KMS-11 (cell line): Measurements from ENCODE around the gene NTSR2.

Experiments used
- H2AFZ ChIP-seq: fragments of 200-600 bp; sonication (generic); 2 replicates; pipeline ENCODE4 v1.6.1; 2016; ENCODE audit warnings: antibody characterized with exemption, mixed run types, low read depth
- H3K27ac ChIP-seq: fragments of 200-600 bp; sonication (generic); 2 replicates; pipeline ENCODE4 v1.6.1; 2016; ENCODE audit warnings: mild to moderate bottlenecking, mixed run types
- H3K27me3 ChIP-seq: fragments of 200-600 bp; sonication (generic); 2 replicates; pipeline ENCODE4 v1.6.1; 2017; ENCODE audit warnings: mild to moderate bottlenecking, low read depth, mixed run types, moderate library complexity; ENCODE audit not compliant: insufficient read depth
- H3K36me3 ChIP-seq: fragments of 200-600 bp; sonication (generic); 2 replicates; pipeline ENCODE4 v1.6.1; 2017; ENCODE audit warnings: mild to moderate bottlenecking, mixed run types; ENCODE audit not compliant: insufficient read depth
- H3K4me1 ChIP-seq: fragments of 200-600 bp; sonication (generic); 2 replicates; pipeline ENCODE4 v1.6.1; 2016; ENCODE audit warnings: mild to moderate bottlenecking, low read depth, mixed run types; ENCODE audit not compliant: poor library complexity, severe bottlenecking
- H3K4me2 ChIP-seq: fragments of 200-600 bp; sonication (generic); 2 replicates; pipeline ENCODE4 v1.7.0; 2016; ENCODE audit warnings: mild to moderate bottlenecking, mixed run types
- H3K4me3 ChIP-seq: fragments of 200-600 bp; sonication (generic); IDR thresholded peaks from 2 replicates; pipeline ENCODE4 v1.6.1; 2017; ENCODE audit warnings: low read depth, low read length, mixed read lengths; ENCODE audit not compliant: insufficient read depth
- H3K79me2 ChIP-seq: fragments of 200-600 bp; sonication (generic); 2 replicates; pipeline ENCODE4 v1.6.1; 2016; ENCODE audit warnings: low read depth, mixed run types; ENCODE audit not compliant: insufficient read depth
- H3K9ac ChIP-seq: fragments of 200-600 bp; sonication (generic); 2 replicates; pipeline ENCODE4 v1.6.1; 2016; ENCODE audit warnings: mild to moderate bottlenecking, mixed run types
- H4K20me1 ChIP-seq: fragments of 200-600 bp; sonication (generic); 2 replicates; pipeline ENCODE4 v1.6.1; 2016; ENCODE audit warnings: mild to moderate bottlenecking, mixed run types; ENCODE audit not compliant: insufficient read depth
- CTCF ChIP-seq: fragments of 200-600 bp; sonication (generic); conservative IDR thresholded peaks from 2 replicates; pipeline ENCODE4 v1.6.1; 2017; ENCODE audit warnings: low read depth, mild to moderate bottlenecking, antibody characterized with exemption, low read length, moderate library complexity, mixed read lengths

The NTSR2 gene

GRCh38 chr2:11637546-11637945 lies 32.4 kb downstream of the NTSR2 start:
- no peak overlapping the region for H3K4me2 ChIP-seq
- H3K27me3 ChIP-seq: no peaks in the 10 kb centered on the region
- TF ChIP-seq CTCF: no peak

GRCh38 chr2:11636593-11637295 lies 33.3 kb downstream of the NTSR2 start:
- Histone ChIP-seq H3K4me1 (no peaks in the 10 kb centered on the region), H2AFZ (no peak overlapping the region), H3K9ac (no peak overlapping the region), H3K79me2 (no peaks in the 10 kb centered on the region), H3K4me2 (no peak overlapping the region), H3K27me3 (no peaks in the 10 kb centered on the region), H3K27ac (no peak overlapping the region), H3K36me3 (no peaks in the 10 kb centered on the region), H4K20me1 (no peaks in the 10 kb centered on the region), H3K4me3 (no peak overlapping the region)
- TF ChIP-seq CTCF: no peak

More at GRCh38 chr2:11637546-11637945, 32.4 kb downstream of the NTSR2 start:
- no peaks in the 10 kb centered on the region for H3K4me1 ChIP-seq
- no peak overlapping the region for H2AFZ ChIP-seq
- H3K36me3 ChIP-seq: no peaks in the 10 kb centered on the region
- no peak overlapping the region for H3K9ac ChIP-seq
- no peaks in the 10 kb centered on the region for H4K20me1 ChIP-seq
- H3K27ac ChIP-seq: no peak overlapping the region
- no peaks in the 10 kb centered on the region for H3K79me2 ChIP-seq
- no peak overlapping the region for H3K4me3 ChIP-seq

- Histone ChIP-seq H3K36me3 (no peaks in the 10 kb centered on the region), H3K9ac (no peak overlapping the region), H2AFZ (no peak overlapping the region)
Measured at GRCh38 chr2:11635141-11635540, 34.9 kb downstream of the NTSR2 start.

GRCh38 chr2:11634584-11634983 lies 35.4 kb downstream of the NTSR2 start:
- Histone ChIP-seq H3K79me2 (no peaks in the 10 kb centered on the region), H3K36me3 (no peaks in the 10 kb centered on the region), H2AFZ (no peak overlapping the region), H3K4me2 (no peak overlapping the region), H4K20me1 (no peaks in the 10 kb centered on the region), H3K4me1 (no peaks in the 10 kb centered on the region), H3K4me3 (no peak overlapping the region), H3K9ac (no peak overlapping the region), H3K27me3 (no peaks in the 10 kb centered on the region), H3K27ac (no peak overlapping the region)
- no peak for TF ChIP-seq CTCF

More at GRCh38 chr2:11635141-11635540, 34.9 kb downstream of the NTSR2 start:
- H4K20me1 ChIP-seq: no peaks in the 10 kb centered on the region
- no peaks in the 10 kb centered on the region for H3K27me3 ChIP-seq
- TF ChIP-seq CTCF: no peak
- no peak overlapping the region for H3K4me3 ChIP-seq
- H3K4me2 ChIP-seq: no peak overlapping the region
- no peak overlapping the region for H3K27ac ChIP-seq
- H3K4me1 ChIP-seq: no peaks in the 10 kb centered on the region
- no peaks in the 10 kb centered on the region for H3K79me2 ChIP-seq
